ENCODE data around the gene DDX4.

DNA sequence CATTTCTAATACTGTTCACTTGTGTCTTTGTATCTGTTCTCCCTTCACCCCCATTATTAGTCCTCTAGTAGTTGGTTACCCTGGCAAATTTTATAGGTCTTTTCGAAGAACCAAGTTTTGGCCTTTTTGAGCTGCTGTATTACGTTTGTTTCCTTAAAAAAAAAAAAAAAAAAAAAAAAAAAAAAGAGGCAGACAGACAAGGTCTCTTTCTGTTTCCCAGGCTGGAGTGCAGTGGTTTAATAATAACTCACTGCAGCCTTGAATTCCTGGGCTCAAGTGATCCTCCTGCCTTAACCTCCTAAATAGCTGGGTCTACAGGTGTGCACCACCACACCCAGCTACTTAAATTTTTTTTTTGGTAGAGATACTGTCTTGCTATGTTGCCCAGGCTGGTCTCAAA is 20.9 kb downstream of the DDX4 start:
- TF ChIP-seq, protein P1, sequence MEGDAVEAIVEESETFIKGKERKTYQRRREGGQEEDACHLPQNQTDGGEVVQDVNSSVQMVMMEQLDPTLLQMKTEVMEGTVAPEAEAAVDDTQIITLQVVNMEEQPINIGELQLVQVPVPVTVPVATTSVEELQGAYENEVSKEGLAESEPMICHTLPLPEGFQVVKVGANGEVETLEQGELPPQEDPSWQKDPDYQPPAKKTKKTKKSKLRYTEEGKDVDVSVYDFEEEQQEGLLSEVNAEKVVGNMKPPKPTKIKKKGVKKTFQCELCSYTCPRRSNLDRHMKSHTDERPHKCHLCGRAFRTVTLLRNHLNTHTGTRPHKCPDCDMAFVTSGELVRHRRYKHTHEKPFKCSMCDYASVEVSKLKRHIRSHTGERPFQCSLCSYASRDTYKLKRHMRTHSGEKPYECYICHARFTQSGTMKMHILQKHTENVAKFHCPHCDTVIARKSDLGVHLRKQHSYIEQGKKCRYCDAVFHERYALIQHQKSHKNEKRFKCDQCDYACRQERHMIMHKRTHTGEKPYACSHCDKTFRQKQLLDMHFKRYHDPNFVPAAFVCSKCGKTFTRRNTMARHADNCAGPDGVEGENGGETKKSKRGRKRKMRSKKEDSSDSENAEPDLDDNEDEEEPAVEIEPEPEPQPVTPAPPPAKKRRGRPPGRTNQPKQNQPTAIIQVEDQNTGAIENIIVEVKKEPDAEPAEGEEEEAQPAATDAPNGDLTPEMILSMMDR (conservative IDR thresholded peaks at IDR 0.05; ENCODE audit: low read depth, low read length): no peak
- TF ChIP-seq EZH2 (IDR thresholded peaks at IDR 0.05; ENCODE audit: low read length, unreplicated experiment): no peak

Measured in PC-3 (cell line).